HG02588 (cell line): ENCODE results near the gene SCARB1.

Experiments
- ATAC-seq: cut with Tn5 transposase; IDR thresholded peaks from one replicate; pipeline ENCODE4 v1.9.1; 2021; ENCODE audit warnings: mild to moderate bottlenecking, moderate library complexity; ENCODE audit not compliant: unreplicated experiment

Gene SCARB1

DNA sequence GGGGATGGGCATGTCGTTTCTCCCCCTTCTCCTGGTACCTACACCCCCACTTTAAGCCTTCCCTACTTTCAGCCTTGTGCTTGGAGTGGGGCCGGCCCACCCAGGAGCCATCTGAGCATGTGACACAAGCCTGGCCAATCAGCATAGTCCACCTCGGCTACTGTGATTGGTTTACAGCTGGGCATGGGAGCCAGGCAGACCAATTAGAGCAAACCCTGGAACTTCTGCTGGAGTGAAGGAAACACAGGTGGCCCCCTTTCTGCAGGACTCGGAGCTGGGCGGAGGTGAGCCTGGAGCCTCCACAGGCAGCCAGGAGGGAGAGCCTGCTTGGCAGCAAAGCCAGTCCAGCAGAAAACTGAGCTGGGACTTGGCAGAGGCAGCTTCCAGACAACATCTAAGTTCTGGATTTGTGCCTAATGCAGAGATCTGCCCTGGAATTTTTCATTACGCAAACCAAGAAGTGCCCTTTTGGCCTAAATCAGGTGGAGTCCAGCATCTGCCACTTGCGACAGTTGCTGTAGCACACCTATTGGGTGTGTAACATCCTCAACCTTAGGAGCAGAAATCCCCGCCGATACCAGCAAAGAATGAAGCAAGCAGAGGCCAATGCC lies 59.5 kb downstream of the SCARB1 start:
- ATAC-seq: no peak

DNA sequence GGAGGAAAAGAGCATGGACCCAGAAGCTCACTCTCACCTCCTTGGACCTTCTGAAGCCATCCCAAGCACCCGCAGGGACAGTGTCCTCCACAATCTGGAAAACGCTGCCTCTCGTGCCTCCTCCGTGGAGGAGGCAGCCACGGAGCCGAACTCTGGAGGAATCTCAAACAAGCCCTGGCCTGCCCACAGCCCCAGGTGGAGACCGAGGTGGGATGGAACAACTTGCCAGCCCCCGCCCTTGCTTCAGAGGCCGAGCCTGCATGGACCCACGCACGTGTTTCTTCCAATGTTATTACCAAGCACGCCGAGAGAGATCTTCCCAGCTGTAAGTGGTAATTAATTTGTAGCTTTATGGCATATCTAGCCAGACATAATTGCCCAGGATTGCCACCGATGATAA lies 61.3 kb downstream of the SCARB1 start:
- ATAC-seq: no peak

DNA sequence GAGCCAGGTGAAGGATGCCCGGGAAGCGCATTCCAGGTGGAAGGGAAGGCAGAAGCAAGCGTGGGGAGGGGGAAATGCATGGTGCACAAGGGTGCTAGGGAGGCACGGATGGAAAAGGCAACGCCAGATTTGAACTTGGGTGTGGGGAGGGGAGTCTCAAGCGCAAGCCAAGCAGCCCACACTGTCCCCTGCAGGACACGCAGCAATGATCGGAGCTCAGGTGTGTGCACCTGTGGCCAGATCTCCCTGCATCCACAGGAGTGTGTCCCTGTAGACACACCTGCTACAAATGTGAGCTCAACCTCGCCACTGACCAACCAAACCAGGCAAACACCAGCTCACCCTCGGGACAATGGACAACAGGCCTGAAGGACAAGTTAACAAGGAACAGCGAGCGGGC lies 63.2 kb downstream of the SCARB1 start:
- ATAC-seq: no peak

DNA sequence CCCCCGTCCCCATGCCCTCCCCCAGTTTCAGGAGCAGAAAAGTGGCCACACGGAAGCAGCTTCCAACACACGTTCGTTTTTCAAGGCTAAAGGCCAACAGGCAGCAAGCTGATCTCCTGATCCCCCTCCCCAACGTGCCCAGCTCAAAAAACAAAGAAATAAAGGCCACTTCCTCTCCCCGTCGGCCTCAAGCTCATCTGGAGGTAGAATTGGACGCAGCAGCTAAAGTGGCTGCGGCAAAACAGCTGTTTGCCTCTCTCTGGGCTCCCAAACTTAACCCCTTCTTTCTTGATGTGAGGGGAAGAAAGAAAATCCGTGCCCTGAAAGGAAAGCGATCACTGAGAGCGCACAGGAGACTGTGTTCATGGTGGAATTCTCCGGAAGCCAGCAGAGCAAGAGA lies 66.3 kb downstream of the SCARB1 start:
- no peak for ATAC-seq

DNA sequence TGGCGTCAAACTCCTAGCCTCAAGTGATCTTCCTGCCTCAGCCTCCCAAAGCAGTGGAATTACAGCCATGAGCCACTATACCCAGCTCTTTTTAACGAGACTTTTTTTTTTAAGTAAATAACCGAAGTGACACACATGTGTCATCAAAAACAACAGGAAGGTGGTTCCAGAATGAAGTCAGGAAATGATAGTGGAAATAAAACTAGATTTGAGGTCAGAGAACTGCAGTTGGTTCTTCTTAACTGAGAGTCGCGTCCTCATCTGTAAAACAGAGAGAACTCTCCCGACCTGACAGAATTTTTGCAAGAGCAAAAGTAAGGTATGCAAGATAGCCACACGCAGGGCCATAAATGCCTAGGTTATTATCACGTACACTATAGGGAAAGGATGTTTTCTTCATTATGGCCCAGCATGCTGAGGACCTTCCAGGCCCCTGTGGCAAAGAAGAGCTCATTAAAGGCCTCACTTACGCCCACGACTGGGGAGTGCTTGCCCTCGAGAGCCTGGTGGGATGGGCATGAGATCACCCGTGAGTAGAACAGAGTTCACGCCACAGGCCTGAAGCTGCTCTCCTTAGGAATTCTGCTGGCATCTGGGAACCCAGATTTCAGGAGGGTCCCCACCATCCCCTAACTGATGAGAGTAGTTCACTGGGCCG lies 67.2 kb downstream of the SCARB1 start:
- ATAC-seq: no peak

DNA sequence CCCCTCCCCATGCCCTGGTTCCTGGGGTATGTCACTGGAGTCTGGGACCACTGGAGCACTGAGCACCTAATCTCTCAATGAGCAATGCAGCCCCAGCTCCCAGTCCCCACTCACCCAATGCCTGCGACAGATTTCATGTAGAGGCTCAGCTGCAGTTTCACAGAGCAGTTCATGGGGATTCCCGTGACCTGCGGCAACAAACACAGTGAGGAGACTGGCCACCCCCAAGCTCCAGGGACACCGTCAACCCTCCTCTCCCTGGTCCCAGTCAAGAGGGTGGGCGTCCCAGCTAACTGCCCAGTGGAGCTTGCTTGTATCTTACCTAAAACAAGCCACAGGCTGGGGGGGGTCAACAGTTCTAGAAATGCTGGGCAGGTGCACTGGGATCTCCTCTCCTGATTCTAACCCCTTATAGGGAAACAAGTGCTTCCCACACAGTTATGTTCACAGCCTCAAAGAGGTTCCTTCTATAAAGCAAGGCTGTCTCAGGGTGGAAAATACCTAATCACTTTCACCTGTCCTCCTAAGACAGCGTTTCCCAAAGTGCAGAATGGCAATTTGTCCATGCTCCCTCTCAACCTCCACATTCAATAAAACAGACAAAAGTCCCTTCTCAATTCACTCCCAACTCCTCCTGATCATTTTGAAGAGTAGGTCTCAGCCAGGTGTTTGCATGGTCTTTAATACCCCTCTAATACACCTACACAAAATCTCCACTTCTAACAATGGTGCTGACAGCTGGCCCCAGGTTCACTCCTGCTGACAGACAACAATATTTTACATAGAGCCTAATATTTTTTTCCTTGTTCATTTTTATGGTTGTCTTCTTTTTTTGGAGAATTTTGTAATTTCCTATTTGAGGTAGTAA lies 68.3 kb downstream of the SCARB1 start:
- peak; percentile 77 for ATAC-seq

DNA sequence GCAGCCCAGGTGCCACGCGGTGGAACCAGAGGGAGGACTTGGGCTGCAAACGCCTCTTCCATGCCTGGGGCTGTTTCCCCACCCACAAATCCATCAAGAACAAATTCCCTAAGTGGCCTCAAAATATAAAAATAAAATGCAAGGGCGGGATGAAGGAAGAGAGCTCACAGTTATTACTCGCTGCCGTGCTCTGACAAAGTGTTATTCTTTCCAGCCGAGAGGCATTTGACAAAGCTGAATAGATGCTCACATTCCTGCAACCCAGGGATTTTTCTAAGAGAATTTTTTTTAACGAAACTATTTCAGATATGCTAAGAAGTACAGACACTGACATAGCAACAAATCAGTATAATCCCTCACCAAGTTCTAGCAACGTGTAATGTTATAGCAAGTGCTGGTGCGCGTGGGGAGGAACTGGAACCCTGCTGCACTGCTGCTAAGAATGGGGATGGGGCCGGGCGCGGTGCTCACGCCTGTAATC lies 70.7 kb downstream of the SCARB1 start:
- ATAC-seq: no peak

DNA sequence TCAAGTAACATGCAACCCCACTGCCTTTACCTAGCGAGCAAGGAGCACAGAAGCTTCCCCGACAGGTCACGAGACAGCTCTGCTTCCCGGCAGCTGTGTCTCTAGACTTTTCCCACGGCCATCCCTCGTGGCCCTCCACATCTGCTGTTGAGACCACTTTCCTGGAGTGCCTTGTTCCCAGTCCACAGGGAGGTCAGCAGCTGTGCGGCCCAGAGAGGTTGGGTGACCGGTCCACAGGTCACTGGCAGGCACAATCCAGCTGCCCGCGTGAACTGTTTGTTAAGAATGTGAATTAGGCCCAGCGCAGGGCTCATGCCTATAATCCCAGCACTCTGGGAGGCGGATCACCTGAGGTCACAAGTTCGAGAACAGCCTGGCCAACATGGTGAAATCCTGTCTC lies 71.5 kb downstream of the SCARB1 start:
- ATAC-seq: no peak

DNA sequence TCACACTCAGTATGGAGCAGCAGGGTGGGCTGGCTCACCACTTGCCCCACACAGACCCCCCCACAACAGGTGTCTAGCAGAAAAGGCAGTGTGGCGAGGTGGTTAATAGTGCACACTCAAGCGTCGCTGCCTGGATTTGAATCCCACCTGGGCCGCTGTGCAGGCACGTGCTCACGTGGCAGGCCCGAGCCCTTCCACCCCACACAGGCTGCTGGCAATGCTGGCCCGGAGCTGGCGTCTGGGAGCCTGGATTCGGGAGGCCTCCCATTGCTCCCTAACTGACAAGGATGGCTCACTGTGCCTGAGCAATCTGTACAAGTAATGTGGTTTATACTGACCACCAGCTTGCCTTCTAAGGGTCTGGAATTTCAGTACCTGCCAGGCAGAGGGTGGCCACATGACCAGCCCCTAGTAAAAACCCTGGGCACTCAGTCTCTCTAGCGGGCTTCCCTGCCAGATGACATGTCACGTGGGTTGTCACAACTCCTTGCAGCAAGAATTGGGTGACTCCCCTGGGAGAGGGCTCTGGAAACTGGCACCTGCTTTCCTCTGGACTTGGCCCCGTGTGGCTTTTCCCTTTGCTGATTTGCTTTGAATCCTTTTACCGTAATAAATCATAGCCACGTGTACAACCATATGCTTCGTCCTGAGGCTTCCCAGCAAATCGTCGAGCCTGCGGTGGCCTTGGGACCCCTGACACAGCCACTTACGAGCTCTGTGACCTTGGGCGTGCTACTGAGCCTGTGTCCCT lies 72.8 kb downstream of the SCARB1 start:
- no peak for ATAC-seq

DNA sequence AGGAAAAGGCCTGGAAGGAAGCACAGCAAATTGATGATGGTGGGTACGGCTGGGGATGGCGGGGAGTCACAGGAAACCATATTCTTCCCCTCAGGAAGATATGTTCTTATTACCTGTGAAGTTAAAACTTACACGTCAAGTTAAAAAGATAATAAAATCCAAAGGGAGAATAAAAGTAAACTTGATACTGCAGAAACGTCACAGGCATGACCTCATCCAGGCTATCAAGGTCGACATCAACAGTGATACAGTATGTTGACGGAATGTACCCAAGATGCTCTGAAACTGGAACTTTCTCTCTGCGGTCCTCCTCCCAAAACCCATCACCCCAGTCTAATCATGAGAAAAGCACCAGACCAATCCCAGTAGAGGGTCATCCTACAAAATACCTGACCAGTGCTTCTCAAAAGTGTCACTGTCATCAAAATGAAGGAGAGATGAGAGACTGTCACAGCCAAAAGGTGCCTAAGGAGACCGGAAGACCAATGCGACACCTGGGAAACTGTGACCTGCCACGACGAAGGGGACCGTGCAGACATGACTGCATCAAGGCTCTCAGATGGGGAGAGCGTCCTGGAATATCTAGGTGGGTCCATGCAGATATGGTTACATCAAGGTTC lies 74.6 kb downstream of the SCARB1 start:
- ATAC-seq: no peak

DNA sequence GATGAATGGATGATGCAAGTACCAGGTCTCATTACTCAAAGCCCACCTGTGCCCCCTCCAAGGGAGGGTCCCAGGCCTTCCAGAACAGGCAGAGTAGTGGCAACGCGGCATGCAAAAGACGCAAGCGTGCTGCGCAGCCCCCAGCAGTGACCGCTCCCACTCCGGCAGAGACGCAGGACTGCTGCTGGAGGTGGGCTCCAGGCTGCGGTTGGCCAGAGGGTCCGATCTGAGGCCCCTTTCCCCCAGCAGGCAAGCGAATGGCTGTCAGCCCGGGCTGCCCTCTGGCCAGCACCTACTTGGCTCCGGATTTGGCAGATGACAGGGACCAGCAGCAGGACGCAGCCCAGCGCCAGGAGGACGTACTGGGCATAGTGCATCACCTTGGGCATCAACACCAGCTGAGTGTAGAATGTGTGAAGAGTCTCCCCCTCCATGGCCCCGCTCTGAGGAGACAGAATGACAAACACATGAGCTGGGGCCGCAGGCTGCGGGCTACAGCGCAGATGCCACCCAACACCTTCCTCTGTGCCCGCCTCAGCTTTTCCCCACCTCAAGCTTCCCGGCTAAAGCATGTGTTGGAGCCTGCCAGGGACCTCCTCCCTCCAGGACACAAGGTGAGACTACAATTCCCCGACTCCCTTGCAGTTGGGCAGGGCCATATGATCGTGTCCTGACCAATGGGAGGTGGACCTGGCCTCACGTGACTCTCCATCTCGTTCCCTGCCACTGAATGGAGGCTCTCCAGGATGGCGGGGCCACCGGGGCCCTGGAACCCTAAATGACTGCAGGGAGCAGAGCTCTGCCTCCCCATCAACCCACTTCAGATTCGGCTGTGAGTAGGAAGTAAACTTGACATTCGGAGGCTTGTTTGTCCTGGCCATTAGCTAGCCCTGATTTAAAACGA lies 77.4 kb downstream of the SCARB1 start:
- no peak for ATAC-seq

DNA sequence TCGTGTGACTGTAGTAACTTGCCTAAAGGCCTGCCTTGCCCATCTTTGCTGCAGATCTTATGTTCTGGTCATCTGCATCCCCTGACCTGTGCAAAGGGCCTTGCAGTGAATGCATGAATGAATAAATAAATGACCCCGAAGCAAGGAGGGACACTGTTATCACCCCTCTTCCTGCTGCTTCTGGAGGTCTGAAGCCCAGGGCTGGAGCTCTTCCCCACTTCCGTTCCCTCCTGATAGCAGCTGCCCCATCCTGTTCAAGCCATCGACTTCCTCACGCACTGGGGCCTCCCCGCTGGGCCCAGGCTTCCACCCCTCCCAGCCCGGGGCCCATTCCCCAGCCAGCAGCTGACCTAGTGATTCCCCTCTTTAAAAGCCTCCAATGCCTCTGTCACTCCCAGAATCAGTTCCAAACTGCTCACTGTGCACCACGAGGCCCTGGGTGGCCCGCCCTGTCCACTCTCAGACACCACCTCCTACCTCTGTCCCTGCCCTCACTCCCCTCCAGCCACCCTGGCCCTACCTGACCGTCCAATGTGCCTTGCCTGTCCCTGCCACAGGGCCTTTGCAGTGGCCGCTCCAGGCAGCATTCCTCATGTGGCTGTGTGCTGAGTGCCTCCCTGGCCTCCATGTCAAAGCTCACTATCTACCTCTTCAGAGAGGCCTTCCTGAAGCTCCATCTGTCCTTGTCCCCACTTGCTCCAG lies 78.6 kb downstream of the SCARB1 start:
- ATAC-seq: no peak

DNA sequence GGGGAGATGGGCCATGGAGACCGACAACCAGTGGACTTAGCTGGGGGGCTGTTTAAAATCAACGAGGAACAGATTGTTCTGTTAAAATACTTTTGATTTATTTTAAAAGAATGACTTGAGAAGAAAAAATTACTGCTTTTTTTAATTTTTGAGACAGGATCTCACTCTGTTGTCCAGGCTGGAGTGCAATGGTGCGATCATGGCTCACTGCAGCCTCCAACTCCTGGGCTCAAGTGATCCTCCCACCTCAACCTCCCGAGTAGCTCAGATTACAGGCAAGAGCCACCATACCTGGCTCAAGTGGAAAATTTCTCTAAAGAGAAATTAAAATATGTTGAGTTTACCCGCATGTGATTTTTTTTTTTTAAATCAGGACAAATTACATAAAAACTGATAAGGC lies 80.6 kb downstream of the SCARB1 start:
- no peak for ATAC-seq

DNA sequence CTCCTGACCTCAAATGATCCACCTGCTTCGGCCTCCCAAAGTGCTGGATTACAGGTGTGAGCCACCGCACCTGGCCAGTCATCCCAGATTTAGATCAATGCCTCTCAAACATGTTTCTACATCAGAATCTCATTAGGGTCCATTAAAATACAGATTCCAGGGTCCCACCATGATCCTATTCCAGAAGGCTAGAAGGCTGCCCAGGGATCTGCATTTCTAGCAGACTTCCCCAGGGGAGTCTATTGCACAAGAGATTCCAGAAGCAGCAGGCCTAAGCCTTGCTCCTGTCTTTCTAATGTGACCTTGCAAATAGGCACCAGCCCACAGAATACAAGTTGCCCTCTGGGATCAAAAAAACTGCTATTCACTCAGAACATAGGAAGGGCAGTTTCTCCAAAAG lies 81.5 kb downstream of the SCARB1 start:
- ATAC-seq: no peak

DNA sequence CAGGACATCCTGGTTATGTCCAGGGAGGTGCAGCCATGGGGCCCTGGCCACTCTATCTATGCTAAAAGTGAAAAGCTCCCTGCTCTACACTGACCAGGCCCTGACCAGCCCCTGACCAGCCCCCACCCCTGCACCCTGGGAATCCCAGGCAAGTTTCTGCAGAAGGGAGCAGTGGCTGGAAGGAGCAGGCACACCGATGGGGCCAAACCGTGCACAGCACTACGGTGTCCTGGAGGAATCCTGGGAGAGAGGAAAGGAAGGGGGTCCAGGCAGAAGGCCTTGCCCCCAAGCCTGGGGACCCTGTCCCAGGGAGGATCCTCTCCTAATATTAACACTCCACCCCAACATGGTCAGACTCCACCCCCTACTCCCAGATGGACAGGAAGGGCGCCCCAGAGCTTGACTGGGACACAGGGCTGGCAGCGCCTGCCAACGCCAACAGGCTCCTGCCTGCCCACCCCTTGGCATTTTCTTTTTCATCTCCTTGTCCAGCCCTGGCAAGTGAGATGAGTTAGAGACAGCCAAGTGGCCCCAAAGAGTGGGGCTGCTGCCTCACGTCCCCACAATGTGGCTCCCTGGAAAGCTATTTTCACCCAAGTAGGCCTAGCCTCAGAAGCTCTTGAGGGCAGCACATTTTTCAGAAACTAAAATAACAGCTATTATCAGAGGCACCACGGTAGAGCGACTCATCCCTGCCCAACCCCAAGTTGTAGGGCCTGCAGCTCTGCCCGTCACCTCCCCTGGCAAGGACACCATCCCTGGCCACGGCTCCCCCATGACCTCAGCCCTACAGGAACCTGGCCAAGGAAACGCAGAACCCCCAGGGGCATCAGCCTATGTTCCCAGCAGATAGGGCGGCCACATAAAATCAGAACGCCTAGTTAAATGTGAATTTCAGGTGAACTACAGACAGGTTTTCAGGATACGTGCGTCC lies 82.6 kb downstream of the SCARB1 start:
- ATAC-seq: no peak

DNA sequence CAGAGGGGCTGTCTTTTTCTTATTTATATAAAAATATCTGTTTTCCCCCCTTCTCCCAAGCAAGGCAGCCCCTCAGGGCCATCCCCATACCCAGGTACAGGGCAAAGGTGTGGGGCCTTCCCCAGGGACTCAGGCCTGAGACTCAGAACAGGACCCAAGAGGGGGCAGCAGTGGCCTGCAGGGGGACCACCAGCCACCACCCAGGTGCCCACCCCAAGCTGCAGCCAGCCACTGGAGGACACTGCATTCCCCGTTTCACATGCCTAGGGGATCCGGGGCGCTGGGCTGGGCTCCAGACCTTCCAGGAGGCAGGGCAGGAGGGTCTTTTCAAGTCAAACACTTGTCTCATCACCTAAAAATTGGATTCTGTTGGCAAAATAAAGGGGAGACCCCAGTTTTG lies 83.3 kb downstream of the SCARB1 start:
- ATAC-seq: no peak

DNA sequence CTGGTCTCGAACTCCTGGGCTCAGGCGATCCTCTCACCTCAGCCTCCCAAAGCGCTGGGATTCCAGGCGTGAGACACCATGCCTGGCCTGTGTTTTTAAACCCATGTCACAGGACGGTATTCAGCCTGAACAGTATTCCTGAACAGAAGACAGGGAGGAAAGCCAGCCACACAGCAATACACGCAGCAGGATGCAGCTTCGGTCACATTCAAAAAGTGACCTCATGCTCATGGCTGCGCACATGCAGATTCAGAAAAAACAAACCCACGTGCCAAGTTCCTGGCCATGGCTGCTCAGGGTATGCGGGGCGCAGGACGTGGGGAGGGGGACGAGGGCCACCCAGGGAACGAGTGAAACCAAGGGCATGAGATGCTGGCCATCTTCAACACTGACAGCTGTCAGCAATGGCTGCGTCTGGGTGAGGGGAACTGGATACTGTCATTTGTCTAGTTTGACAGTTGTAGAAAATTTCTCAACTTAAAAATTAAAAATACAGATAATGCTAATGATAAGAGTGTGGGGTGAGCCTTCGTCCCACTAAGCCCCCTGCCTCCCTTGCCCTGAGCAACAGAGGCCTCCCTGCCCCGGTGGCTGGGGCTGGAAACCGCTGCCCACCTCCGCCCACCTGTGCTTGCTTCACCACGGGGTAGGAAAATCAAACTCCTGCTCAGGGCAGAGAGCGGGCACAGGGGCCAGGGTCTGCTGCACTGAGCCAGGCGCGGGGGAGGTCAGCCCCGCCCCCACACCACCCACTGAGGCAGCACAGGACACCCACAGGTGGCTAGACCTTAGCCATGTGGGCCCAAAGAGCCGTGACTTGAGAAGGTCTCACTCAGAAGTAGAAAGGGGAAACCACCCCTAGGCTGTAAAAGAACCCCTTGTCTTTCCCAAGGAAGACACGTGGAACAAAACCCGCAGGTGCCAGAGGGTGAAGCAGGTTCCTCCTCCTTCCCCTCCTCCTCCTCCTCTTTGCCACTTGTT lies 84.2 kb downstream of the SCARB1 start:
- no peak for ATAC-seq
